ENCODE data around the gene PPP1R10.

The PPP1R10 gene

GRCh38 chr6:30657454-30657853 lies 40.4 kb upstream of the PPP1R10 start:
- H3K79me1 ChIP-seq (ENCODE audit: low read depth, low read length): peaks cover 2% of the 10 kb centered on the region
- H4K8ac ChIP-seq (ENCODE audit: low read depth, low read length): no peak overlapping the region
- no peak overlapping the region for H3K4me2 ChIP-seq (ENCODE audit: insufficient read depth, low read length, poor library complexity, severe bottlenecking)
- H2BK15ac ChIP-seq (ENCODE audit: low read length): no peak overlapping the region
- H4K91ac ChIP-seq (ENCODE audit: low read depth, low read length, poor library complexity): no peak overlapping the region
- H3K27ac ChIP-seq (replicated peaks; ENCODE audit: low read length): no peak overlapping the region
- no peak overlapping the region for H2BK120ac ChIP-seq (ENCODE audit: low read depth, low read length)
- H2BK5ac ChIP-seq (ENCODE audit: low read length): no peak overlapping the region
- H3K18ac ChIP-seq (ENCODE audit: low read length): no peak overlapping the region
- no peak overlapping the region for H3K4ac ChIP-seq (ENCODE audit: low read length)
- no peak overlapping the region for H3K14ac ChIP-seq (ENCODE audit: low read length)
- H3K4me3 ChIP-seq (ENCODE audit: low read length in 2 of 2): no peak overlapping the region
- H2BK12ac ChIP-seq (ENCODE audit: low read length): no peak overlapping the region
- no peak overlapping the region for H2AFZ ChIP-seq (ENCODE audit: low read length)
- no peak overlapping the region for H3K23ac ChIP-seq (ENCODE audit: low read depth, low read length, poor library complexity)
- no peak overlapping the region for H3K9ac ChIP-seq (ENCODE audit: low read depth, low read length, poor library complexity)
- no peaks in the 10 kb centered on the region for H3K4me1 ChIP-seq (ENCODE audit: control insufficient read depth in 2 of 2, insufficient read depth in 1 of 2, low read depth in 1 of 2, low read length in 2 of 2)
- peaks cover 60 to 89% of the 10 kb centered on the region in 2 donors for H3K36me3 ChIP-seq (replicated peaks in 1 of 2; ENCODE audit: control insufficient read depth in 2 of 2, insufficient read depth in 2 of 2, low read length in 2 of 2)
- H3K27me3 ChIP-seq (ENCODE audit: control insufficient read depth in 3 of 3, insufficient read depth in 3 of 3, low read depth in 1 of 3, low read length in 3 of 3): no peaks in the 10 kb centered on the region
- no peak for DNase-seq (ENCODE audit: low spot score)
- H2AK5ac ChIP-seq (ENCODE audit: low read depth, low read length): no peak overlapping the region
- H3K9me3 ChIP-seq (replicated peaks in 1 of 2; ENCODE audit: control insufficient read depth in 2 of 2, insufficient read depth in 1 of 2, low read depth in 1 of 2, low read length in 2 of 2): no peaks in the 10 kb centered on the region

GRCh38 chr6:30656513-30656912 lies 39.5 kb upstream of the PPP1R10 start:
- H3K4me3 ChIP-seq (ENCODE audit: low read length in 2 of 2): no peak overlapping the region
- no peak overlapping the region for H4K8ac ChIP-seq (ENCODE audit: low read depth, low read length)
- no peak for DNase-seq (ENCODE audit: low spot score)
- H3K9me3 ChIP-seq (replicated peaks in 1 of 2; ENCODE audit: control insufficient read depth in 2 of 2, insufficient read depth in 1 of 2, low read depth in 1 of 2, low read length in 2 of 2): no peaks in the 10 kb centered on the region
- H3K27me3 ChIP-seq (ENCODE audit: control insufficient read depth in 3 of 3, insufficient read depth in 3 of 3, low read depth in 1 of 3, low read length in 3 of 3): no peaks in the 10 kb centered on the region
- peaks cover 2% of the 10 kb centered on the region for H3K79me1 ChIP-seq (ENCODE audit: low read depth, low read length)
- no peak overlapping the region for H3K27ac ChIP-seq (replicated peaks; ENCODE audit: low read length)
- H3K18ac ChIP-seq (ENCODE audit: low read length): no peak overlapping the region
- no peak overlapping the region for H3K4me2 ChIP-seq (ENCODE audit: insufficient read depth, low read length, poor library complexity, severe bottlenecking)
- H3K36me3 ChIP-seq (replicated peaks in 1 of 2; ENCODE audit: control insufficient read depth in 2 of 2, insufficient read depth in 2 of 2, low read length in 2 of 2): peaks cover 59 to 89% of the 10 kb centered on the region in 2 donors
- WGBS, 2 donors (ENCODE audit: extremely low coverage in 2 of 2, insufficient read length in 2 of 2, insufficient replicate concordance in 1 of 2): no CpG with 5 or more reads among the region's 7 CpGs
- peak overlapping the region; percentile 15 for H3K9ac ChIP-seq (ENCODE audit: low read depth, low read length, poor library complexity)
- H4K91ac ChIP-seq (ENCODE audit: low read depth, low read length, poor library complexity): no peak overlapping the region
- H3K4me1 ChIP-seq (ENCODE audit: control insufficient read depth in 2 of 2, insufficient read depth in 1 of 2, low read depth in 1 of 2, low read length in 2 of 2): no peaks in the 10 kb centered on the region
- no peak overlapping the region for H2AK5ac ChIP-seq (ENCODE audit: low read depth, low read length)
- H3K23ac ChIP-seq (ENCODE audit: low read depth, low read length, poor library complexity): no peak overlapping the region
- no peak overlapping the region for H3K4ac ChIP-seq (ENCODE audit: low read length)
- no peak overlapping the region for H2BK15ac ChIP-seq (ENCODE audit: low read length)
- H3K14ac ChIP-seq (ENCODE audit: low read length): no peak overlapping the region
- H2BK120ac ChIP-seq (ENCODE audit: low read depth, low read length): no peak overlapping the region
- H2AFZ ChIP-seq (ENCODE audit: low read length): no peak overlapping the region
- H2BK5ac ChIP-seq (ENCODE audit: low read length): no peak overlapping the region
- no peak overlapping the region for H2BK12ac ChIP-seq (ENCODE audit: low read length)

GRCh38 chr6:30655743-30656094 lies 38.7 kb upstream of the PPP1R10 start:
- Histone ChIP-seq H3K4me1 (ENCODE audit: control insufficient read depth in 2 of 2, insufficient read depth in 1 of 2, low read depth in 1 of 2, low read length in 2 of 2) (no peaks in the 10 kb centered on the region), H4K8ac (ENCODE audit: low read depth, low read length) (no peak overlapping the region), H3K18ac (ENCODE audit: low read length) (no peak overlapping the region), H2BK120ac (ENCODE audit: low read depth, low read length) (no peak overlapping the region), H2BK15ac (ENCODE audit: low read length) (no peak overlapping the region), H3K27me3 (ENCODE audit: control insufficient read depth in 3 of 3, insufficient read depth in 3 of 3, low read depth in 1 of 3, low read length in 3 of 3) (no peaks in the 10 kb centered on the region), H3K79me1 (ENCODE audit: low read depth, low read length) (peaks cover 2% of the 10 kb centered on the region), H2BK12ac (ENCODE audit: low read length) (no peak overlapping the region), H3K9me3 (replicated peaks in 1 of 2; ENCODE audit: control insufficient read depth in 2 of 2, insufficient read depth in 1 of 2, low read depth in 1 of 2, low read length in 2 of 2) (no peaks in the 10 kb centered on the region), H3K4ac (ENCODE audit: low read length) (no peak overlapping the region), H2BK5ac (ENCODE audit: low read length) (no peak overlapping the region), H2AK5ac (ENCODE audit: low read depth, low read length) (no peak overlapping the region), H3K14ac (ENCODE audit: low read length) (no peak overlapping the region), H3K27ac (replicated peaks; ENCODE audit: low read length) (no peak overlapping the region), H3K36me3 (replicated peaks in 1 of 2; ENCODE audit: control insufficient read depth in 2 of 2, insufficient read depth in 2 of 2, low read length in 2 of 2) (peaks cover 55 to 94% of the 10 kb centered on the region in 2 donors), H2AFZ (ENCODE audit: low read length) (no peak overlapping the region), H4K91ac (ENCODE audit: low read depth, low read length, poor library complexity) (no peak overlapping the region), H3K9ac (ENCODE audit: low read depth, low read length, poor library complexity) (no peak overlapping the region), H3K4me2 (ENCODE audit: insufficient read depth, low read length, poor library complexity, severe bottlenecking) (no peak overlapping the region), H3K23ac (ENCODE audit: low read depth, low read length, poor library complexity) (no peak overlapping the region), H3K4me3 (ENCODE audit: low read length in 2 of 2) (no peak overlapping the region)
- no peak for DNase-seq (ENCODE audit: low spot score)
- WGBS, 2 donors (ENCODE audit: extremely low coverage in 2 of 2, insufficient read length in 2 of 2, insufficient replicate concordance in 1 of 2): no CpG with 5 or more reads among the region's 3 CpGs

GRCh38 chr6:30654798-30655742 lies 38.0 kb upstream of the PPP1R10 start:
- H3K14ac ChIP-seq (ENCODE audit: low read length): no peak overlapping the region
- H4K91ac ChIP-seq (ENCODE audit: low read depth, low read length, poor library complexity): no peak overlapping the region
- no peak overlapping the region for H2BK120ac ChIP-seq (ENCODE audit: low read depth, low read length)
- no peaks in the 10 kb centered on the region for H3K9me3 ChIP-seq (replicated peaks in 1 of 2; ENCODE audit: control insufficient read depth in 2 of 2, insufficient read depth in 1 of 2, low read depth in 1 of 2, low read length in 2 of 2)
- H2BK5ac ChIP-seq (ENCODE audit: low read length): no peak overlapping the region
- H3K4me1 ChIP-seq (ENCODE audit: control insufficient read depth in 2 of 2, insufficient read depth in 1 of 2, low read depth in 1 of 2, low read length in 2 of 2): no peaks in the 10 kb centered on the region
- no peak overlapping the region for H4K8ac ChIP-seq (ENCODE audit: low read depth, low read length)
- H3K27me3 ChIP-seq (ENCODE audit: control insufficient read depth in 3 of 3, insufficient read depth in 3 of 3, low read depth in 1 of 3, low read length in 3 of 3): no peaks in the 10 kb centered on the region
- no peak overlapping the region for H2BK15ac ChIP-seq (ENCODE audit: low read length)
- H3K79me1 ChIP-seq (ENCODE audit: low read depth, low read length): peaks cover 2% of the 10 kb centered on the region
- no peak overlapping the region for H3K4me3 ChIP-seq (ENCODE audit: low read length in 2 of 2)
- H3K9ac ChIP-seq (ENCODE audit: low read depth, low read length, poor library complexity): no peak overlapping the region
- H2BK12ac ChIP-seq (ENCODE audit: low read length): no peak overlapping the region
- H3K18ac ChIP-seq (ENCODE audit: low read length): no peak overlapping the region
- DNase-seq (ENCODE audit: low spot score): no peak
- no peak overlapping the region for H3K23ac ChIP-seq (ENCODE audit: low read depth, low read length, poor library complexity)
- H3K36me3 ChIP-seq (replicated peaks in 1 of 2; ENCODE audit: control insufficient read depth in 2 of 2, insufficient read depth in 2 of 2, low read length in 2 of 2): peaks cover 52 to 93% of the 10 kb centered on the region in 2 donors
- H3K4ac ChIP-seq (ENCODE audit: low read length): no peak overlapping the region
- no peak overlapping the region for H2AK5ac ChIP-seq (ENCODE audit: low read depth, low read length)
- H3K27ac ChIP-seq (replicated peaks; ENCODE audit: low read length): no peak overlapping the region
- WGBS, 2 donors (ENCODE audit: extremely low coverage in 2 of 2, insufficient read length in 2 of 2, insufficient replicate concordance in 1 of 2): no CpG with 5 or more reads among the region's 19 CpGs
- no peak overlapping the region for H3K4me2 ChIP-seq (ENCODE audit: insufficient read depth, low read length, poor library complexity, severe bottlenecking)
- no peak overlapping the region for H2AFZ ChIP-seq (ENCODE audit: low read length)

Measured in neuronal stem cell (in vitro differentiated cells).